ENCODE results near the gene CALCOCO1. TPM values are rescaled to one million over a fixed set of nuclear protein-coding genes. Genes with fewer than 3 reads are reported as not detected.

Gene CALCOCO1
- polyA plus RNA-seq, 1 donor from 2014 or later, result 169 TPM

GRCh38 chr12:53755893-53756292, 28.6 kb upstream of the CALCOCO1 start:
- Histone ChIP-seq H3K36me3 (ENCODE audit: insufficient read depth, low read length) (no peaks in the 10 kb centered on the region), H3K4me2 (ENCODE audit: low read length) (no peak overlapping the region)

GRCh38 chr12:53755451-53755891, 28.2 kb upstream of the CALCOCO1 start:
- peaks cover 22% of the 10 kb centered on the region for H3K27me3 ChIP-seq (ENCODE audit: insufficient read depth, low read depth, low read length)
- no peak overlapping the region for H3K9ac ChIP-seq (ENCODE audit: low read length)
- H3K4me2 ChIP-seq (ENCODE audit: low read length), result no peak overlapping the region
- TF ChIP-seq MXI1 (conservative IDR thresholded peaks at IDR 0.05; ENCODE audit: poor library complexity, severe bottlenecking) (no peak), POLR2AphosphoS5 (IDR thresholded peaks at IDR 0.05) (no peak), REST (IDR thresholded peaks at IDR 0.05; ENCODE audit: borderline replicate concordance) (no peak), SMC3 (conservative IDR thresholded peaks at IDR 0.05; ENCODE audit: poor library complexity) (no peak), TAF1 (IDR thresholded peaks at IDR 0.05; ENCODE audit: low read depth) (no peak), RAD21 (conservative IDR thresholded peaks at IDR 0.05) (no peak), EP300 (conservative IDR thresholded peaks at IDR 0.05; ENCODE audit: poor library complexity, severe bottlenecking) (no peak), CTCF (IDR thresholded peaks at IDR 0.05; ENCODE audit: poor library complexity, severe bottlenecking) (no peak)
- no peak overlapping the region for H3K4me3 ChIP-seq (ENCODE audit: low read length)
- no peaks in the 10 kb centered on the region for H3K9me2 ChIP-seq (ENCODE audit: insufficient read depth, low read length)
- no peaks in the 10 kb centered on the region for H3K9me3 ChIP-seq (ENCODE audit: low read length)
- no peak overlapping the region for H3K27ac ChIP-seq (ENCODE audit: low read length)
- peaks cover 6% of the 10 kb centered on the region for H3F3A ChIP-seq (ENCODE audit: insufficient read depth, low read length, poor library complexity, severe bottlenecking)
- no peaks in the 10 kb centered on the region for H3K79me2 ChIP-seq (replicated peaks; ENCODE audit: insufficient read depth, low read length)
- H2AFZ ChIP-seq (ENCODE audit: low read depth, low read length), result no peak overlapping the region
- H3K36me3 ChIP-seq (ENCODE audit: insufficient read depth, low read length), result no peaks in the 10 kb centered on the region
- no peaks in the 10 kb centered on the region for H4K20me1 ChIP-seq (ENCODE audit: insufficient read depth)

More at GRCh38 chr12:53755893-53756292, 28.6 kb upstream of the CALCOCO1 start:
- Histone ChIP-seq H2AFZ (ENCODE audit: low read depth, low read length) (no peak overlapping the region), H3K4me3 (ENCODE audit: low read length) (no peak overlapping the region), H3K79me2 (replicated peaks; ENCODE audit: insufficient read depth, low read length) (no peaks in the 10 kb centered on the region), H3K9me3 (ENCODE audit: low read length) (no peaks in the 10 kb centered on the region), H3K27me3 (ENCODE audit: insufficient read depth, low read depth, low read length) (peaks cover 22% of the 10 kb centered on the region), H3K9ac (ENCODE audit: low read length) (no peak overlapping the region), H3K27ac (ENCODE audit: low read length) (no peak overlapping the region), H3K9me2 (ENCODE audit: insufficient read depth, low read length) (no peaks in the 10 kb centered on the region), H4K20me1 (ENCODE audit: insufficient read depth) (no peaks in the 10 kb centered on the region), H3F3A (ENCODE audit: insufficient read depth, low read length, poor library complexity, severe bottlenecking) (peaks cover 6% of the 10 kb centered on the region)
- TF ChIP-seq SMC3 (conservative IDR thresholded peaks at IDR 0.05; ENCODE audit: poor library complexity) (no peak), REST (IDR thresholded peaks at IDR 0.05; ENCODE audit: borderline replicate concordance) (no peak), EZH2 (IDR thresholded peaks at IDR 0.05; ENCODE audit: borderline replicate concordance, insufficient read depth, low read length, poor library complexity, severe bottlenecking) (no peak), TAF1 (IDR thresholded peaks at IDR 0.05; ENCODE audit: low read depth) (no peak), EP300 (conservative IDR thresholded peaks at IDR 0.05; ENCODE audit: poor library complexity, severe bottlenecking) (no peak)

All from neural cell (in vitro differentiated cells).